Naive thymus-derived CD8-positive, alpha-beta T cell (primary cell): ENCODE measurements around the gene FER. TPM values are rescaled to one million over a fixed set of nuclear protein-coding genes. Genes with fewer than 3 reads are reported as not detected.
A peak's percentile ranks its signal among the peaks of the same experiment; 100 is the strongest.
"Not testable (repeated sequence)": the region's sequence is repeated elsewhere in the genome, so short reads cannot be mapped to it uniquely, and the experiment has no call there.

ENCODE experiments used
- ATAC-seq, 2 donors: fragments of 150-1000 bp; cut with Tn5 transposase in 1 of 2; sonication (Bioruptor Pico), chemical (Tn5 transposase) in 1 of 2; 1 replicate in 1 of 2; 2 replicates in 1 of 2; pipeline ENCODE4 v1.10.0; 2021; ENCODE audit warnings: mild to moderate bottlenecking in 2 of 2, moderate library complexity in 2 of 2
- POLR2A ChIA-PET: fragments of 350-600 bp; sonication (Branson Sonifier 250); formaldehyde crosslinking; loops from one replicate; lab custom pipeline; 2021; ENCODE audit warnings: antibody characterized with exemption; lab: Charles Lee
- DNase-seq, 10 donors: peaks; one replicate each; pipeline versions ENCODE4 v3.0.0 to v3.0.0-alpha.2; 2020 to 2022
- H3K27ac Mint-ChIP-seq, 10 donors: one replicate each; pipeline ENCODE4 v1.8.0; 2020 to 2022; ENCODE audit warnings: mild to moderate bottlenecking in 10 of 10, mixed read lengths in 10 of 10, moderate library complexity in 4 of 10, inconsistent platforms in 1 of 10
- H3K27me3 Mint-ChIP-seq, 5 donors: one replicate each; pipeline ENCODE4 v1.8.0; 2021 to 2022; ENCODE audit warnings: mixed read lengths in 5 of 5
- H3K36me3 Mint-ChIP-seq, 3 donors: one replicate each; pipeline ENCODE4 v1.8.0; 2020 to 2022; ENCODE audit warnings: mixed read lengths in 3 of 3, mild to moderate bottlenecking in 2 of 3, inconsistent platforms in 1 of 3
- H3K4me1 Mint-ChIP-seq, 4 donors: one replicate each; pipeline ENCODE4 v1.8.0; 2021 to 2022; ENCODE audit warnings: mixed read lengths in 4 of 4
- H3K4me3 Mint-ChIP-seq, 10 donors: one replicate each; pipeline ENCODE4 v1.8.0; 2020 to 2022; ENCODE audit warnings: mild to moderate bottlenecking in 10 of 10, mixed read lengths in 10 of 10, moderate library complexity in 6 of 10, inconsistent platforms in 1 of 10
- H3K9me3 Mint-ChIP-seq, 9 donors: one replicate each; pipeline ENCODE4 v1.8.0; 2020 to 2022; ENCODE audit warnings: mixed read lengths in 9 of 9, mild to moderate bottlenecking in 3 of 9, inconsistent platforms in 1 of 9, moderate library complexity in 1 of 9
- polyA plus RNA-seq, 3 donors: library from polyadenylated mRNA; unstranded; fragments of 300-500 nt; fragmentation: Illumina TruSeq; gene quantifications; one replicate each; pipeline ENCODE4 v1.2.3, GENCODE V29; 2021
- total RNA-seq, 8 experiments: library from RNA in 2 of 8; stranded (reverse) in 2 of 8; gene quantifications; one replicate each; pipeline ENCODE4 v1.2.3 and lab custom pipeline; 2021 to 2026

Gene FER
- 10 to 100 TPM; 11.4 to 13.8 TPM for total RNA-seq
- polyA plus RNA-seq: 10 to 100 TPM in 1 of 3 donors, 1 to 10 TPM in 2; 8.8 to 15.0 (median 8.9) TPM
- 23.8 to 32.7 (median 29.1) reads per million in 6 experiments for total RNA-seq (lab: John Stamatoyannopoulos, UW)

GRCh38 chr5:108747774-108748400 lies at the start of gene FER:
TSS of gene FER (plus strand) at chr5:108747897. CDS start at chr5:108798183, 50,286 bp downstream.
- H3K9me3 Mint-ChIP-seq: no peaks in the 10 kb centered on the region
- POLR2A ChIA-PET: interaction anchor here (0.7 to 1.4 kb wide), 4 partner anchors 19 to 928 kb away, joined by 3 to 8 read pairs (median 4); partner anchors contain the start of gene FBXL17
- H3K4me3 Mint-ChIP-seq: peak within 1 kb of the TSS; percentile 87 to 96 (median 92)
- peaks cover 8 to 24% (median 17%) of the 10 kb centered on the region in 4 donors for H3K4me1 Mint-ChIP-seq
- peak; percentile 27 to 46 for ATAC-seq
- H3K36me3 Mint-ChIP-seq: no peaks in the 10 kb centered on the region
- DNase-seq: peak in 8 of 10 donors; percentile 48 to 80 (median 66)
- H3K27me3 Mint-ChIP-seq: no peaks in the 10 kb centered on the region
- peak within 1 kb of the TSS; percentile 77 to 97 (median 94) for H3K27ac Mint-ChIP-seq

GRCh38 chr5:108700388-108700787 lies 47.3 kb upstream of the FER start:
- H3K9me3 Mint-ChIP-seq, H3K36me3 Mint-ChIP-seq, DNase-seq, H3K4me1 Mint-ChIP-seq, H3K27me3 Mint-ChIP-seq, H3K27ac Mint-ChIP-seq, ATAC-seq, H3K4me3 Mint-ChIP-seq, POLR2A ChIA-PET: not testable (repeated sequence)

GRCh38 chr5:108700930-108701329 lies 46.8 kb upstream of the FER start:
- Mint-ChIP-seq H3K4me3 (no peak overlapping the region), H3K4me1 (no peaks in the 10 kb centered on the region), H3K27me3 (peaks cover 0 to 4% (median 0%) of the 10 kb centered on the region in 5 donors), H3K9me3 (no peaks in the 10 kb centered on the region), H3K36me3 (no peaks in the 10 kb centered on the region), H3K27ac (no peak overlapping the region)
- POLR2A ChIA-PET: no interaction called here
- DNase-seq (no peak), ATAC-seq (no peak)

- H3K4me3 Mint-ChIP-seq: no peak overlapping the region
- no peaks in the 10 kb centered on the region for H3K9me3 Mint-ChIP-seq
- H3K36me3 Mint-ChIP-seq: no peaks in the 10 kb centered on the region
- peak overlapping the region in 1 of 10 donors; percentile 32 for H3K27ac Mint-ChIP-seq
- ATAC-seq (no peak), DNase-seq (no peak)
- no peaks in the 10 kb centered on the region for H3K4me1 Mint-ChIP-seq
- POLR2A ChIA-PET: no interaction called here
- peaks cover 0 to 2% (median 0%) of the 10 kb centered on the region in 5 donors for H3K27me3 Mint-ChIP-seq
Measured at GRCh38 chr5:108702546-108702945, 45.2 kb upstream of the FER start.

- POLR2A ChIA-PET: no interaction called here
- Mint-ChIP-seq H3K36me3 (no peaks in the 10 kb centered on the region), H3K4me1 (no peaks in the 10 kb centered on the region), H3K9me3 (no peaks in the 10 kb centered on the region), H3K27me3 (no peaks in the 10 kb centered on the region), H3K27ac (no peak overlapping the region), H3K4me3 (no peak overlapping the region)
- DNase-seq (no peak), ATAC-seq (no peak)
Measured at GRCh38 chr5:108703313-108703712, 44.4 kb upstream of the FER start.

- no peaks in the 10 kb centered on the region for H3K36me3 Mint-ChIP-seq
- DNase-seq (no peak), ATAC-seq (no peak)
- no peak overlapping the region for H3K27ac Mint-ChIP-seq
- H3K9me3 Mint-ChIP-seq: no peaks in the 10 kb centered on the region
- H3K27me3 Mint-ChIP-seq: peaks cover 2 to 13% (median 7%) of the 10 kb centered on the region in 5 donors
- no peaks in the 10 kb centered on the region for H3K4me1 Mint-ChIP-seq
- no peak overlapping the region for H3K4me3 Mint-ChIP-seq
- POLR2A ChIA-PET: no interaction called here
Measured at GRCh38 chr5:108707141-108707540, 40.6 kb upstream of the FER start.

GRCh38 chr5:108711898-108712297 lies 35.8 kb upstream of the FER start:
- no peak overlapping the region for H3K4me3 Mint-ChIP-seq
- POLR2A ChIA-PET: no interaction called here
- H3K27ac Mint-ChIP-seq: no peak overlapping the region
- DNase-seq (no peak), ATAC-seq (no peak)
- no peaks in the 10 kb centered on the region for H3K4me1 Mint-ChIP-seq
- no peaks in the 10 kb centered on the region for H3K9me3 Mint-ChIP-seq
- H3K36me3 Mint-ChIP-seq: no peaks in the 10 kb centered on the region
- peaks cover 2 to 23% (median 7%) of the 10 kb centered on the region in 5 donors for H3K27me3 Mint-ChIP-seq

GRCh38 chr5:108715408-108715807 lies 32.3 kb upstream of the FER start:
- ATAC-seq: no peak
- POLR2A ChIA-PET: no interaction called here
- Mint-ChIP-seq H3K9me3 (no peaks in the 10 kb centered on the region), H3K4me1 (no peaks in the 10 kb centered on the region), H3K4me3 (no peak overlapping the region), H3K36me3 (no peaks in the 10 kb centered on the region), H3K27ac (no peak overlapping the region), H3K27me3 (peaks cover 0 to 19% (median 4%) of the 10 kb centered on the region in 5 donors)
- DNase-seq: no peak

- H3K27ac Mint-ChIP-seq: no peak overlapping the region
- H3K9me3 Mint-ChIP-seq: no peaks in the 10 kb centered on the region
- POLR2A ChIA-PET: no interaction called here
- H3K4me1 Mint-ChIP-seq: no peaks in the 10 kb centered on the region
- no peak overlapping the region for H3K4me3 Mint-ChIP-seq
- H3K27me3 Mint-ChIP-seq: peaks cover 2 to 17% (median 2%) of the 10 kb centered on the region in 5 donors
- DNase-seq (no peak), ATAC-seq (no peak)
- H3K36me3 Mint-ChIP-seq: no peaks in the 10 kb centered on the region
Measured at GRCh38 chr5:108720391-108720790, 27.3 kb upstream of the FER start.

GRCh38 chr5:108726446-108727235 lies 21.1 kb upstream of the FER start:
- peaks cover 3 to 28% (median 12%) of the 10 kb centered on the region in 5 donors for H3K27me3 Mint-ChIP-seq
- ATAC-seq (no peak), DNase-seq (no peak)
- POLR2A ChIA-PET: no interaction called here
- H3K36me3 Mint-ChIP-seq: no peaks in the 10 kb centered on the region
- H3K9me3 Mint-ChIP-seq: no peaks in the 10 kb centered on the region
- peak overlapping the region in 8 of 10 donors; percentile 4 to 84 (median 66) for H3K27ac Mint-ChIP-seq
- peak overlapping the region; percentile 83 to 88 (median 86) for H3K4me3 Mint-ChIP-seq
- H3K4me1 Mint-ChIP-seq: peaks cover 11 to 36% (median 23%) of the 10 kb centered on the region in 4 donors

GRCh38 chr5:108727236-108727650 lies 20.5 kb upstream of the FER start:
- Mint-ChIP-seq H3K27me3 (peaks cover 3 to 23% (median 13%) of the 10 kb centered on the region in 5 donors), H3K4me1 (peaks cover 11 to 36% (median 23%) of the 10 kb centered on the region in 4 donors)
- POLR2A ChIA-PET: interaction anchor here (0.8 to 1.5 kb wide), 2 partner anchors 21 to 683 kb away, joined by 5 to 8 read pairs; partner anchors contain the start of genes FER and PJA2

GRCh38 chr5:108727651-108728565 lies 19.8 kb upstream of the FER start:
- H3K9me3 Mint-ChIP-seq: no peaks in the 10 kb centered on the region
- no peaks in the 10 kb centered on the region for H3K36me3 Mint-ChIP-seq
- H3K27ac Mint-ChIP-seq: peak overlapping the region; percentile 53 to 92 (median 72)
- peak overlapping the region; percentile 83 to 88 (median 86) for H3K4me3 Mint-ChIP-seq
- H3K4me1 Mint-ChIP-seq: peaks cover 11 to 36% (median 23%) of the 10 kb centered on the region in 4 donors
- POLR2A ChIA-PET: interaction anchor here (0.8 to 2.1 kb wide), 4 partner anchors 20 to 682 kb away, joined by 3 to 8 read pairs (median 6); partner anchors contain the start of genes FER and PJA2
- peaks cover 4 to 26% (median 18%) of the 10 kb centered on the region in 5 donors for H3K27me3 Mint-ChIP-seq
- peak; percentile 15 to 68 (median 39) for DNase-seq
- ATAC-seq: peak; percentile 70 to 85

More at GRCh38 chr5:108727236-108727650, 20.5 kb upstream of the FER start:
- Mint-ChIP-seq H3K4me3 (peak overlapping the region; percentile 83 to 88 (median 86)), H3K36me3 (no peaks in the 10 kb centered on the region), H3K27ac (peak overlapping the region; percentile 50 to 92 (median 68)), H3K9me3 (no peaks in the 10 kb centered on the region)
- no peak for DNase-seq
- no peak for ATAC-seq
